K562 (cell line): ENCODE results near the gene PCDH9. TPM values are rescaled to one million over a fixed set of nuclear protein-coding genes. Genes with fewer than 3 reads are reported as not detected.

Source experiments
- ATAC-seq: fragments of 200-7000 bp; cut with Tn5 transposase; 3 replicates; pipeline ENCODE4 v1.9.1; 2020; ENCODE audit warnings: moderate library complexity
- BruUV-seq: library from RNA; stranded (reverse); fragments of 400-500 nt; replicated peaks from 2 replicates; lab custom pipeline; 2021; lab: Mats Ljungman, UMichigan
- CTCF ChIA-PET: fragments of 300-600 bp; formaldehyde crosslinking; extraction: SDS; loops from one replicate; lab custom pipeline; 2021; ENCODE audit warnings: low intra/inter-chr PET ratio; lab: Yijun Ruan, JAX
- POLR2A ChIA-PET: fragments of 300-600, 350-650 bp; sonication (Branson Sonifier 250); formaldehyde crosslinking; extraction: SDS; loops from one replicate; lab custom pipeline; 2021; ENCODE audit warnings: antibody characterized with exemption, inconsistent platforms; lab: Yijun Ruan, JAX
- DNase-seq, 4 experiments: peaks; one replicate each; pipeline versions ENCODE4 v3.0.0 to v3.0.0-alpha.2; 2011 to 2018; ENCODE audit warnings: low spot score in 3 of 4, mixed read lengths in 3 of 4; ENCODE audit errors: extremely low read depth in 1 of 4
- FAIRE-seq: peaks from 2 replicates; lab custom pipeline; 2011; peaks lifted over from hg19 to GRCh38; lab: Jason Lieb, UNC
- H2AFZ ChIP-seq: 2 replicates; pipeline ENCODE4 v1.6.0; 2011; ENCODE audit warnings: low read depth, low read length, control low read depth, inconsistent platforms
- H3K27ac ChIP-seq: fragments of 200-600 bp; 3 replicates; pipeline ENCODE4 v1.8.0; 2011; ENCODE audit warnings: low read depth, mild to moderate bottlenecking, control low read depth, inconsistent platforms, low read length, moderate library complexity, mixed read lengths; ENCODE audit errors: extremely low read depth
- H3K27me3 ChIP-seq, 2 experiments: fragments of 300-600 bp in 1 of 2; 2 replicates in 1 of 2; 3 replicates in 1 of 2; pipeline versions ENCODE4 v1.6.0 to v1.8.0; 2011; ENCODE audit warnings: inconsistent platforms in 2 of 2, low read length in 2 of 2, mild to moderate bottlenecking in 1 of 2, mixed read lengths in 1 of 2, moderate library complexity in 1 of 2; ENCODE audit not compliant: control insufficient read depth in 2 of 2, insufficient read depth in 2 of 2
- H3K36me3 ChIP-seq: fragments of 300-600 bp; 3 replicates; pipeline ENCODE4 v1.8.0; 2011; ENCODE audit warnings: mild to moderate bottlenecking, low read length, inconsistent platforms; ENCODE audit not compliant: control insufficient read depth, insufficient read depth
- H3K4me1 ChIP-seq, 2 experiments: fragments of 200-600 bp in 1 of 2; replicated peaks in 1 of 2; 2 replicates in 1 of 2; 3 replicates in 1 of 2; pipeline versions ENCODE4 v1.5.1 to v1.8.0; 2011; ENCODE audit warnings: inconsistent platforms in 2 of 2, low read length in 2 of 2, mild to moderate bottlenecking in 1 of 2, mixed read lengths in 1 of 2, moderate library complexity in 1 of 2; ENCODE audit not compliant: control insufficient read depth in 2 of 2, insufficient read depth in 2 of 2
- H3K4me2 ChIP-seq: 2 replicates; pipeline ENCODE4 v1.6.1; 2011; ENCODE audit warnings: low read length, control low read depth, inconsistent platforms, mixed read lengths; ENCODE audit not compliant: insufficient read depth
- H3K4me3 ChIP-seq: fragments of 200-600 bp; sonication (generic), shearing (Covaris generic); 2 replicates; pipeline ENCODE4 v1.5.1; 2016; ENCODE audit warnings: control low read depth, inconsistent platforms
- H3K79me2 ChIP-seq: fragments of 200-600 bp; 3 replicates; pipeline ENCODE4 v1.8.0; 2011; ENCODE audit warnings: low read length, inconsistent platforms; ENCODE audit not compliant: control insufficient read depth, insufficient read depth
- H3K9ac ChIP-seq, 2 experiments: 2 replicates each; pipeline versions ENCODE4 v1.6.0 to v1.6.1; 2011; ENCODE audit warnings: low read depth in 2 of 2, low read length in 2 of 2, control low read depth in 1 of 2, inconsistent platforms in 1 of 2, mild to moderate bottlenecking in 1 of 2, mixed read lengths in 1 of 2; ENCODE audit not compliant: insufficient read depth in 1 of 2
- H3K9me1 ChIP-seq: one replicate; pipeline ENCODE4 v1.6.0; 2011; ENCODE audit warnings: inconsistent platforms, mild to moderate bottlenecking, low read length, moderate library complexity; ENCODE audit not compliant: control insufficient read depth, insufficient read depth
- H3K9me3 ChIP-seq: replicated peaks from 2 replicates; pipeline ENCODE4 v1.5.1; 2011; ENCODE audit warnings: low read depth, low read length, inconsistent platforms; ENCODE audit not compliant: control insufficient read depth, insufficient read depth
- H4K20me1 ChIP-seq: replicated peaks from 2 replicates; pipeline ENCODE4 v1.6.1; 2011; ENCODE audit warnings: low read length, inconsistent platforms, mixed read lengths; ENCODE audit not compliant: control insufficient read depth, insufficient read depth
- COPS2 ChIP-seq: fragments of 450-650 bp; conservative IDR thresholded peaks from 2 replicates; pipeline ENCODE4 v1.6.1; 2016; ENCODE audit warnings: mild to moderate bottlenecking, moderate library complexity
- DPF2 ChIP-seq: fragments of 450-650 bp; IDR thresholded peaks from 2 replicates; pipeline ENCODE4 v1.6.1; 2016
- FOSL1 ChIP-seq: fragments of 200-800 bp; sonication (Bioruptor generic); conservative IDR thresholded peaks from 2 replicates; pipeline ENCODE4 v1.6.1; 2016; ENCODE audit warnings: missing genetic modification characterization, missing compliant biosample characterization
- MAFF ChIP-seq: IDR thresholded peaks from 2 replicates; pipeline ENCODE4 v1.6.1; 2012; ENCODE audit warnings: low read length, improper control_type of control experiment
- MGA ChIP-seq: fragments of 450-650 bp; IDR thresholded peaks from 2 replicates; pipeline ENCODE4 v1.6.1; 2016; ENCODE audit warnings: mild to moderate bottlenecking, moderate library complexity
- MTA2 ChIP-seq: fragments of 450-650 bp; IDR thresholded peaks from 2 replicates; pipeline ENCODE4 v1.6.1; 2016; ENCODE audit warnings: low read depth
- NFE2 ChIP-seq: IDR thresholded peaks from 2 replicates; pipeline ENCODE4 v1.6.1; 2014; ENCODE audit warnings: antibody characterized with exemption, low read depth
- RAD21 ChIP-seq, 2 experiments: fragments of 250-450 bp in 1 of 2; fragments of 450-650 bp in 1 of 2; sonication (Bioruptor Pico) in 1 of 2; formaldehyde crosslinking in 1 of 2; IDR thresholded peaks in 1 of 2; conservative IDR thresholded peaks in 1 of 2; 2 replicates each; pipeline versions ENCODE4 v1.4.0 to v1.8.0; 2020 to 2022; ENCODE audit warnings: mild to moderate bottlenecking in 2 of 2, moderate library complexity in 1 of 2
- RAD51 ChIP-seq: fragments of 450-650 bp; IDR thresholded peaks from 2 replicates; pipeline ENCODE4 v1.7.1; 2016; ENCODE audit warnings: low read depth, mild to moderate bottlenecking, borderline replicate concordance
- SMARCA4 ChIP-seq: fragments of 450-650 bp; IDR thresholded peaks from 2 replicates; pipeline ENCODE4 v1.6.1; 2016
- SMARCC2 ChIP-seq: fragments of 450-650 bp; IDR thresholded peaks from 2 replicates; pipeline ENCODE4 v1.6.1; 2017; ENCODE audit warnings: antibody characterized with exemption, moderate library complexity, mild to moderate bottlenecking, low read depth
- SMC3 ChIP-seq: conservative IDR thresholded peaks from 2 replicates; pipeline ENCODE4 v1.6.1; 2011; ENCODE audit warnings: low read depth, low read length, improper control_type of control experiment; ENCODE audit not compliant: insufficient read depth
- WGBS: fragments of 100-300 bp; shearing (Covaris generic); methylation state at CpG from one replicate; pipeline ENCODE4 v1.1.6; 2016; ENCODE audit warnings: low coverage, mixed read lengths; ENCODE audit not compliant: insufficient coverage; ENCODE audit errors: missing lambda C conversion rate; 5-methylcytosine and 5-hydroxymethylcytosine counted together
- in situ Hi-C: fragments of 300-500 bp; cut with MboI; formaldehyde crosslinking; loops from 4 replicates; pipeline ENCODE4 v1.15.0; 2018; ENCODE audit warnings: inconsistent platforms, mixed read lengths
- intact Hi-C: fragments of 100-400 bp; cut with micrococcal nuclease; formaldehyde crosslinking; loops from 2 replicates; pipeline ENCODE4 v1.14.2; 2022
- polyA plus RNA-seq, 8 experiments: library from polyadenylated mRNA; depleted of rRNA in 4 of 8; stranded (reverse) in 5 of 8; unstranded in 3 of 8; fragments of >200 nt; fragmentation: Nextera tagmentation in 2 of 8; fragmentation: Illumina TruSeq in 1 of 8; extraction: Ambion mirVana in 2 of 8; extraction: Trizol in 1 of 8; gene quantifications; 2 replicates each; pipeline versions ENCODE4 v1.2.1 to v1.2.3, GENCODE V29; 2011 to 2014; ENCODE audit warnings: inconsistent platforms in 1 of 8, missing spikeins in 1 of 8
- total RNA-seq, 7 experiments: library from RNA; depleted of rRNA in 6 of 7; stranded (reverse); fragments of >200 nt in 6 of 7; fragmentation: Illumina TruSeq in 2 of 7; extraction: Trizol in 2 of 7; gene quantifications; 2 replicates each; pipeline versions ENCODE4 v1.2.1 to v1.2.3, GENCODE V29; 2011 to 2021; ENCODE audit warnings: low replicate concordance in 1 of 7

PCDH9 gene
- total and polyA plus RNA-seq, 9 of the 15 experiments (the other 6 are each of a cell fraction or from before 2014, with no cell fraction given) = 1.1 to 6.7 (median 4.9) TPM

- Histone ChIP-seq H3K27ac (peak overlapping the region; percentile 82), H3K9me1 (no peaks in the 10 kb centered on the region), H3K36me3 (no peaks in the 10 kb centered on the region), H3K27me3 (no peaks in the 10 kb centered on the region), H3K9me3 (no peaks in the 10 kb centered on the region), H3K4me3 (no peak overlapping the region), H4K20me1 (no peaks in the 10 kb centered on the region), H3K79me2 (no peaks in the 10 kb centered on the region), H2AFZ (peak overlapping the region; percentile 89), H3K4me2 (peak overlapping the region; percentile 38), H3K9ac (peak overlapping the region in 1 of 2 experiments; percentile 59; a peak in 2 of 4 replicates), H3K4me1 (no peaks in the 10 kb centered on the region; a peak in 2 of 5 replicates)
- in situ Hi-C loops (no loop called here), intact Hi-C loops (no loop called here)
- peak in 1 of 4 experiments; percentile 40 for DNase-seq
- ChIA-PET POLR2A (interaction anchor here (0.8 kb wide), 1 partner anchor 17 kb away, joined by 3 read pairs; no protein-coding TSS in a partner anchor), CTCF (interaction anchor here (0.7 kb wide), 1 partner anchor 1942 kb away, joined by 3 read pairs; no protein-coding TSS in a partner anchor)
- 0% methylated on average over 6 of the region's 6 CpGs for WGBS
- FAIRE-seq = peak; percentile 60
- BruUV-seq = TSS peak; percentile 26
- peak; percentile 80 for ATAC-seq
- TF ChIP-seq SMARCA4 (peak; percentile 52; the same call in 1 of the 2 replicates), COPS2 (no peak), FOSL1 (tag) (peak; percentile 42; the same call in 1 of the 2 replicates), RAD21 (CRISPR knock-in tag; conservative IDR thresholded peaks at IDR 0.05 in 1 of 2, IDR thresholded peaks at IDR 0.05 in 1 of 2) (no peak), MAFF (peak; percentile 69; the same call in 1 of the 2 replicates), MGA (no peak), NFE2 (peak; percentile 88), SMC3 (no peak), MTA2 (no peak), RAD51 (no peak), SMARCC2 (0 out of 2 replicates have a peak, but pooled peaks have one; percentile 20), DPF2 (peak; percentile 53)
These were observed 109.1 kb downstream of the PCDH9 start for GRCh38 chr13:67120872-67121531.
